ENCODE data around the gene ARMC5.
"Not testable (repeated sequence)": the region's sequence is repeated elsewhere in the genome, so short reads cannot be mapped to it uniquely, and the experiment has no call there.

Gene ARMC5

DNA sequence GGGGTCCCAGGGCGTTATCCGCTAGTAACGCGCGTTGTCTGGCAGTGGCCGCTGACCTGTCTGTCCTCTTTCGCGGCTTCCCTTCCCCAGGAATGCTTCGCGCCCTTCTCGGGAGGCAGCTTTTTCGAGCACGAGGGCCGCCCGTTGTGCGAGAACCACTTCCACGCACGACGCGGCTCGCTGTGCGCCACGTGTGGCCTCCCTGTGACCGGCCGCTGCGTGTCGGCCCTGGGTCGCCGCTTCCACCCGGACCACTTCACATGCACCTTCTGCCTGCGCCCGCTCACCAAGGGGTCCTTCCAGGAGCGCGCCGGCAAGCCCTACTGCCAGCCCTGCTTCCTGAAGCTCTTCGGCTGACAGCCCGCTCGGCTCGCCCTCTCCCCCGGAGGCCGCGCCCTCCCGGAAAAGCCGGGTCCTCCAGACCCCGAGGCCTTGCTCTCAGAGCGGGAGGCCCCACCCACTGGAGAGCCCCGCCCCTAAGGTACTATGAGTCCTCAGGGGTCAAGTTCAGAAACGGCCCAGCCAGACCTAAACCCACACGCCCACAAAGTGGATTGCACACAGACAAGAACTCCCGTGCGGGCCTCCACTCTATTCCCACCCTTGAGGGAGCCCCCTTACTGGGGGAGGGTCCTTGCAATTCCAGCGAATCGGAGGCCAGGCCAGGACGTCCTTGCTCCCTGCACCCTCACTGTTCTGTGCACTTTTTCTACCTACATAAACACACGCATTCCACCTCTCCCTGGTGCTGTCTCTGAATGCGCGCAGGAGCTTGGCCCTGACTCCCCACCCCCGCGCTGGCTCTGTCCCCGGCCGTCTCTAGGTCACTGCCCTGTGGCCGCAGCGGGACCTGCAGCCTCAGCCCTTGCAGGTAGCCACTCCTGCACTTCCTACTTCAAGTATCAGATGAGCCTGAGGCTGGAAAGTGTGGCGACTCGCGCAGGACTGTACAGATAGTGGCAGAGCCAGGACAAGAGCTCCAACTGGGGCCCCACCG, 18.2 kb downstream of the ARMC5 start:
- DNase-seq (ENCODE audit: low read depth, low spot score), result no peak

DNA sequence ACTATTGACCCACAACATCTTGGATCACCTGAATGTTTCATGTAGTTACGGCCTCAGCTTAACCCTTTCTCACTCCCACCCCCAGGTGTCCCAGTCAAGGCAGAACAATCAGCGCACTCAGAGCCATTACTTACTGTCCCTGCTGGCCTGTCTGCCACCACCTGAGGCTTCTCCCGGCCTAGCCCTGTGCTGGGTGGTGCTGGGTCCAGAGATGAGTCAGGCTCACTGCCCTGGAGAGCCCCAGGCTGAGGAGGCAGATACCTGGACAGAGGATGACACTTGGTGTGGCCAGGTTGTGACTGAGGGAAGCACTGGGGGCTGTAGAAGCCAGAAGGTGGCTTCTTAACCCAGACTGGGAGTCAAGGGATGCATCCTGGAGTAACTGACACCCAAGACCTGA, 19.7 kb downstream of the ARMC5 start:
- no peak for DNase-seq (ENCODE audit: low read depth, low spot score)

- DNase-seq (ENCODE audit: low read depth, low spot score), result no peak
These were observed 20.4 kb downstream of the ARMC5 start for GRCh38 chr16:31479751-31480150.

- no peak for DNase-seq (ENCODE audit: low read depth, low spot score)
These were observed 21.7 kb downstream of the ARMC5 start for GRCh38 chr16:31480851-31481536.

DNA sequence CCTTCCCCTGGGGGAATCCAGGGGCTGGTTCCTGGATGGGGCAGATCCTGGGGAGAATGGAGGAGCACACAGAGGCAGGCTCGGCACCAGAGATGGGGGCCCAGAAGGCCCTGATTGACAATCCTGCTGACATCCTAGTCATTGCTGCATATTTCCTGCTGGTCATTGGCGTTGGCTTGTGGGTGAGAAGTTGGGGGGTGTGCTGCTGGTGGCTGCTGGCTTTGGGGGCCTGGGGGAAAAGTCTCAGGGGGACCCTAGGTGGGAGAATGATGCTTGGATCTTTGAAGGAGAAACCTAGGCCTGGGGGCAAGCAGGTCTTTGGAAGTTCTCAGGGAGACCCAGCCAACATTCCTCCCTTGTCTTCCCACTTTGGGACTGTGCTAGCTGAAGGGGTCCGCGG, 23.8 kb downstream of the ARMC5 start, which contains the start of gene SLC5A2:
Gene SLC5A2, plus strand, starts transcription at position 43 of the 400 bp plus-strand sequence. Its CDS starts 14 bp downstream, at position 57.
- no peak for DNase-seq (ENCODE audit: low read depth, low spot score)

DNA sequence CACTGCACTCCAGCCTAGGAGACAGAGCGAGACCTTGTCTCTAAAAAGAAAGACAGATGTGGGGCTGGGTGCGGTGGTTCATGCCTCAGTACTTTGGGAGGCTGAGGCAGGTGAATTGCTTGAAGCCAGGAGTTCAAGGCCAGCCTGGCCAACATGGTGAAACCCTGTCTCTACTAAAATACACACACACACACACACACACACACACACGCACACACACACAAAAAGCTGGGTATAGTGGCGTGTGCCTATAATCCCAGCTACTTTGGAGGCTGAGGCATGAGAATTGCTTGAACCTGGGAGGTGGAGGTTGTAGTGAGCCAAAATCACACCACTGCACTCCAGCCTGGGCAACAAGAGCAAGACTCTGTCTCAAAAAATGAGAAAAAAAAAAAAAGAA, 24.7 kb downstream of the ARMC5 start:
- not testable (repeated sequence) for DNase-seq (ENCODE audit: low read depth, low spot score)

- DNase-seq (ENCODE audit: low read depth, low spot score), result no peak
These were observed 25.3 kb downstream of the ARMC5 start for GRCh38 chr16:31484491-31485171.

DNA sequence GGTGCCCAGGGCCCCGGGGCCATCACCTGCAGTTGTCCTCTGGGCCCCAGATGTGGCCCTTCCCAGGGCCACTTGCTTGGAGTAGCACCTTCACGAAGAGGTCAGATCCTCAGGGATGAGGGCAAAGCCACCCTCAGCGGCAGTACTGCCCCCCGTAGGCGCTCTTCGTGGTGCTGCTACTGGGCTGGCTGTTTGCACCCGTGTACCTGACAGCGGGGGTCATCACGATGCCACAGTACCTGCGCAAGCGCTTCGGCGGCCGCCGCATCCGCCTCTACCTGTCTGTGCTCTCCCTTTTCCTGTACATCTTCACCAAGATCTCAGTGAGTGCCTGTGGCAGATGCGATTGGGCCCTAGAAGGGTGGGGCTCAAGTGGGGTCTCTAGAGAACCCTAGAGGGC, 26.3 kb downstream of the ARMC5 start:
- DNase-seq (ENCODE audit: low read depth, low spot score), result no peak

- no peak for DNase-seq (ENCODE audit: low read depth, low spot score)
These were observed 26.7 kb downstream of the ARMC5 start for GRCh38 chr16:31486045-31486444.

- DNase-seq (ENCODE audit: low read depth, low spot score), result no peak
These were observed 27.9 kb downstream of the ARMC5 start for GRCh38 chr16:31487071-31487719.

GRCh38 chr16:31487720-31488467, 28.6 kb downstream of the ARMC5 start:
- no peak for DNase-seq (ENCODE audit: low read depth, low spot score)

DNA sequence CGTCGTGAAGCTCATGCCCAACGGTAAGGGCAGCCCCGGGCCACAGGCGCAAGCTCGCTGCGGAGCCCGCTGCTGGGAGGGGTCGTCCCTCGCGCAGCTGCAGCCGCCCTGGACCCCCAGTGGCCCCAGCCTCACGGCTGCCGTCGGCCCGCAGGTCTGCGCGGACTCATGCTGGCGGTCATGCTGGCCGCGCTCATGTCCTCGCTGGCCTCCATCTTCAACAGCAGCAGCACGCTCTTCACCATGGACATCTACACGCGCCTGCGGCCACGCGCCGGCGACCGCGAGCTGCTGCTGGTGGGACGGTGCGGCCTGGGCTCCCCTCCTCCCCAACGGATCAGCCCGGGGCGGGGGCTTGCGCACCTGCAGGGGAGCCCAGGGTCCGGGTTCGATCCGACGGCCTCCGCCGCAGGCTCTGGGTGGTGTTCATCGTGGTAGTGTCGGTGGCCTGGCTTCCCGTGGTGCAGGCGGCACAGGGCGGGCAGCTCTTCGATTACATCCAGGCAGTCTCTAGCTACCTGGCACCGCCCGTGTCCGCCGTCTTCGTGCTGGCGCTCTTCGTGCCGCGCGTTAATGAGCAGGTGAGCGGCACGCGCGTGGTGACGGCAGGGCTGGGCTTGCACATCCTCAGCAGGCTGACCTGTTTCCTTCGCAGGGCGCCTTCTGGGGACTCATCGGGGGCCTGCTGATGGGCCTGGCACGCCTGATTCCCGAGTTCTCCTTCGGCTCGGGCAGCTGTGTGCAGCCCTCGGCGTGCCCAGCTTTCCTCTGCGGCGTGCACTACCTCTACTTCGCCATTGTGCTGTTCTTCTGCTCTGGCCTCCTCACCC, 29.4 kb downstream of the ARMC5 start:
- no peak for DNase-seq (ENCODE audit: low read depth, low spot score)

- DNase-seq (ENCODE audit: low read depth, low spot score), result no peak
These were observed 29.9 kb downstream of the ARMC5 start for GRCh38 chr16:31489298-31489564.

GRCh38 chr16:31489616-31490584, 30.6 kb downstream of the ARMC5 start:
- DNase-seq (ENCODE audit: low read depth, low spot score), result no peak

DNA sequence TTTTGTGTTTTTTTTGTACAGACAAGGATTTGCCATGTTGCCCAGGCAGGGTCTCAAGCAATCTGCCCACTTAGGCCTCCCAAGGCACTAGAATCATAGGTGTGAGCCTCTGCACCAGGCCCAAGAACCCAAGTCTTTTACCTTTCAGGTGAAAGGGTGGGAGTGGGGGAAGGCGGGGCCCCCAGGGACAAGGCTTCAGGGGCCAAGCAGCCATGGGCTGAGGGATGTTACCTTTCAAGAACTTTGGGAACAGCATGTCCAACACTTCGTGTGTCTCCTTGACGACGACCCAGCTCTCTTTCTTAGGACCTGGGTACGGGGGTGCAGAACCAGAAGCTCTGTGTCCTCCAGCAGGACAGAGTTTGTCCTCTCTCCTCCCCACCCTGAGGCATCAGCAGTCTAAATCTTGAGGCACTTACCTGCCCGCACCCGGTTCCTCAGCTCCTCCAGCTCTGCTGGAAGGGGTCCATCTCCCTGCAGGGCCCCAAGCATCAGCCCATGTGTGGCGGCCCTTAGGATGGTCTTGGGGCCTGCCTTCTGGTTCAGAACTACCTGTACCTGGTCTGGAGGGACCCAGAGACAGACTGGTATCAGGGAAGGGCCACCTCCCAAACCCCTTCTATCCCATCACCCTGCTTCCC, 32.6 kb downstream of the ARMC5 start:
- DNase-seq (ENCODE audit: low read depth, low spot score), result no peak

- DNase-seq (ENCODE audit: low read depth, low spot score), result no peak
These were observed 34.3 kb downstream of the ARMC5 start for GRCh38 chr16:31493506-31494125.

DNA sequence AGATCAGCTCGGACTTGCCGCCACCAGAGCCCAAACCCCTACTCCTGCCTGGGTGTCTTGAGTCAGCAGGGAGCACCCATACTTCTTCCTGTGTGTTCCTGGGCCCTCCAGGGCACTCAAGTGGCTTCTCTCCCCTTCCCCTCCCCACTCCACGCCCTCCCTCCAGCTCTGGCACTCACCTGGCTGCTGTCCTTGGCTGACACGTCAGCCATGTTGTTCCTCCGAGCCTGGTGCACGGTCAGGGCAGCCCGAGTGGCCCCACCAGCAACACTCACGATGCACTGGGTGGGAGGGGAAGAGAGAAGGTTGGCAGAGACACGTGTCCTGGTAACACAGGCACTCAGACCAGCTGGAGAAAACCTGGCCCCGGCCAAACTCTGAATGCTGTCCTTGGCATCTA, 37.4 kb downstream of the ARMC5 start:
- no peak for DNase-seq (ENCODE audit: low read depth, low spot score)

GRCh38 chr16:31498493-31498892, 39.2 kb downstream of the ARMC5 start:
- no peak for DNase-seq (ENCODE audit: low read depth, low spot score)

All from brain pericyte (primary cell).